Ovary (tissue), 3 donors: ENCODE measurements around the gene MCRS1.

ENCODE experiments used
- CTCF ChIP-seq, 3 donors: fragments of 450-650 bp in 2 of 3; fragments of 200-600 bp in 1 of 3; IDR thresholded peaks; one replicate each; pipeline versions ENCODE4 v1.5.1 to v1.8.0; 2016 to 2022; ENCODE audit warnings: antibody characterized with exemption in 3 of 3, mild to moderate bottlenecking in 1 of 3
- POLR2A ChIP-seq: fragments of 450-650 bp; IDR thresholded peaks from one replicate; pipeline ENCODE4 v1.6.1; 2017; ENCODE audit warnings: antibody characterized with exemption, mild to moderate bottlenecking, moderate library complexity
- donor health status: DM: no; HTN: no; CAD: no.

- TF ChIP-seq CTCF (IDR thresholded peaks at IDR 0.05) (no peak), POLR2A (no peak)
Measured at GRCh38 chr12:49531745-49532144, 36.2 kb downstream of the MCRS1 start.
